DOHH2 (cell line): ENCODE data around the gene GADD45G.

ENCODE experiments used
- EZH2phosphoT487 ChIP-seq: fragments of 200-600 bp; sonication (generic); IDR thresholded peaks from 2 replicates; pipeline ENCODE4 v1.6.1; 2017; ENCODE audit warnings: borderline replicate concordance, mild to moderate bottlenecking, antibody characterized with exemption, low read length, moderate library complexity, mixed read lengths
- TF ChIP-seq, protein P1 (sequence below): fragments of 200-600 bp; sonication (generic); IDR thresholded peaks from one replicate; pipeline ENCODE4 v1.5.1; 2014; ENCODE audit warnings: antibody characterized with exemption, mild to moderate bottlenecking, low read depth, low read length; ENCODE audit not compliant: poor library complexity, severe bottlenecking

DNA sequence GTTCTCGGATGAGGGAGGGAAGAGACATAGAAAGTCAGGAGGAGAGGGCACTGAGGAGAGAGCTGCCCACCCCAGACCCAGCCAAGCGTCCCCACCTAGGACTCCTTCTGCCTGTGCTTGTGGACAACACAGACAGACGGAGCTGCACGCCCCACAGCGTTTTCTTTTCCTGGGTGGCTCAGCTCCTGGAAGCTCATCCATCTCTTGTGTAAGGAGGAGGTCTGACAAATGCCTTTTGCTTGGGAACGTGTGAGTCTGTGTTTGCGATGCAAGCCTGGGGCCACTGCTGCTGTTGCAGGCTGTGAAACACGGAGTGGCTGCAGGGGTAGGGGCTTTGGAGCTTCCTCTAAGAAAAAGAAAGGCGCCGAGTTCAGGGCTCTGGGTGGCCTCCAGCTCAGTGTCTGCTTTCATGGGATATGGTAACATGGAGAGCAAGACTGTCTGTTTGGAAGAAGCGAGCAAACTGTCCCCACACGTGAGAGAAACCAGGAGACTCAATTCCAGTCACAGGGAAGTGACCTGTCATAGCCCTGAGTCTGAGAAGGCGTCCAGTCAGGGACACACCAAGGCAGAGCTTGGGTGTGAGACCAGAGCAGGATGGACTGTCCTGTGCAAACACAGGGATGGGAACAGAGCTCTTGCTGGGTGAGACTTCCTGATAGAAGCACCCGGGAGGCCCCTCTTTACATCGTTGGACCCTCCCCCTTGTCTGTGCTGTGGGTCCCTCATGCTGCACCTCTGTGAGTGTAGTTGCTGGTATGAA, 42.7 kb downstream of the GADD45G start:
- TF ChIP-seq, protein P1, sequence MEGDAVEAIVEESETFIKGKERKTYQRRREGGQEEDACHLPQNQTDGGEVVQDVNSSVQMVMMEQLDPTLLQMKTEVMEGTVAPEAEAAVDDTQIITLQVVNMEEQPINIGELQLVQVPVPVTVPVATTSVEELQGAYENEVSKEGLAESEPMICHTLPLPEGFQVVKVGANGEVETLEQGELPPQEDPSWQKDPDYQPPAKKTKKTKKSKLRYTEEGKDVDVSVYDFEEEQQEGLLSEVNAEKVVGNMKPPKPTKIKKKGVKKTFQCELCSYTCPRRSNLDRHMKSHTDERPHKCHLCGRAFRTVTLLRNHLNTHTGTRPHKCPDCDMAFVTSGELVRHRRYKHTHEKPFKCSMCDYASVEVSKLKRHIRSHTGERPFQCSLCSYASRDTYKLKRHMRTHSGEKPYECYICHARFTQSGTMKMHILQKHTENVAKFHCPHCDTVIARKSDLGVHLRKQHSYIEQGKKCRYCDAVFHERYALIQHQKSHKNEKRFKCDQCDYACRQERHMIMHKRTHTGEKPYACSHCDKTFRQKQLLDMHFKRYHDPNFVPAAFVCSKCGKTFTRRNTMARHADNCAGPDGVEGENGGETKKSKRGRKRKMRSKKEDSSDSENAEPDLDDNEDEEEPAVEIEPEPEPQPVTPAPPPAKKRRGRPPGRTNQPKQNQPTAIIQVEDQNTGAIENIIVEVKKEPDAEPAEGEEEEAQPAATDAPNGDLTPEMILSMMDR, result no peak
- no peak for TF ChIP-seq EZH2phosphoT487
